ENCODE data around the gene FHDC1.

- TF ChIP-seq CTCF (IDR thresholded peaks at IDR 0.05) (no peak; the same call in 1 of the 2 replicates), TCF7L2 (IDR thresholded peaks at IDR 0.05; ENCODE audit: low read depth, low read length) (no peak), REST (IDR thresholded peaks at IDR 0.05; ENCODE audit: insufficient read depth in 1 of 2, low read depth in 2 of 2, low read length in 1 of 2) (no peak)
Measured at GRCh38 chr4:152910521-152910920, 25.6 kb upstream of the FHDC1 start.
